Activated CD4-positive, alpha-beta memory T cell treated with anti-CD3 and anti-CD28 coated beads for 36 hours (primary cell): ENCODE measurements around the gene SNX12. TPM values are rescaled to one million over a fixed set of nuclear protein-coding genes. Genes with fewer than 3 reads are reported as not detected.

Experiments used
- CTCF ChIA-PET: fragments of 350-600 bp; sonication (Branson Sonifier 250); formaldehyde crosslinking; loops from one replicate; lab custom pipeline; 2021; ENCODE audit warnings: antibody characterized with exemption, inconsistent platforms; lab: Charles Lee
- POLR2A ChIA-PET: fragments of 350-600 bp; sonication (Branson Sonifier 250); formaldehyde crosslinking; loops from one replicate; lab custom pipeline; 2021; ENCODE audit warnings: antibody characterized with exemption; lab: Charles Lee
- DNase-seq: peaks from one replicate; pipeline ENCODE4 v3.0.0-alpha.2; 2020
- H3K27ac Mint-ChIP-seq: one replicate; pipeline ENCODE4 v1.8.0; 2021; ENCODE audit warnings: mixed read lengths
- H3K27me3 Mint-ChIP-seq: one replicate; pipeline ENCODE4 v1.8.0; 2021; ENCODE audit warnings: mixed read lengths
- H3K36me3 Mint-ChIP-seq: one replicate; pipeline ENCODE4 v1.8.0; 2021; ENCODE audit warnings: mixed read lengths
- H3K4me1 Mint-ChIP-seq: one replicate; pipeline ENCODE4 v1.8.0; 2021; ENCODE audit warnings: low read depth, mixed read lengths
- H3K4me3 Mint-ChIP-seq: one replicate; pipeline ENCODE4 v1.8.0; 2021; ENCODE audit warnings: mild to moderate bottlenecking, mixed read lengths
- H3K9me3 Mint-ChIP-seq: one replicate; pipeline ENCODE4 v1.8.0; 2021; ENCODE audit warnings: mixed read lengths
- intact Hi-C: fragments of 100-400 bp; cut with micrococcal nuclease; formaldehyde crosslinking; loops from one replicate; pipeline ENCODE4 v1.15.1; 2023
- total RNA-seq, 2 experiments: library from RNA; stranded (reverse); gene quantifications; one replicate each; pipeline ENCODE4 v1.2.3, GENCODE V29; 2021

The SNX12 gene
- total RNA-seq, 2 experiments from 2014 or later: 42.1 to 42.5 TPM

GRCh38 chrX:71095033-71095432 lies 26.9 kb upstream of the SNX12 start:
- ChIA-PET CTCF (interaction anchor here (0.6 kb wide), 1 partner anchor 485 kb away, joined by 3 read pairs; no protein-coding TSS in a partner anchor), POLR2A (no interaction called here)
- Mint-ChIP-seq H3K36me3 (no peaks in the 10 kb centered on the region), H3K27me3 (no peaks in the 10 kb centered on the region), H3K27ac (no peak overlapping the region), H3K4me1 (peaks cover 21% of the 10 kb centered on the region), H3K9me3 (no peaks in the 10 kb centered on the region), H3K4me3 (peak overlapping the region; percentile 84)
- intact Hi-C loops: loop anchor here (1.0 to 5.0 kb wide), 3 partner anchors 16 to 272 kb away; partner anchors contain the start of genes IL2RG, MED12 and TAF1
- DNase-seq: no peak

GRCh38 chrX:71091263-71091662 lies 23.1 kb upstream of the SNX12 start:
- no peak for DNase-seq
- POLR2A ChIA-PET: no interaction called here
- H3K9me3 Mint-ChIP-seq: no peaks in the 10 kb centered on the region
- CTCF ChIA-PET: no interaction called here
- H3K4me1 Mint-ChIP-seq: peaks cover 4% of the 10 kb centered on the region
- H3K4me3 Mint-ChIP-seq: no peak overlapping the region
- intact Hi-C loops: no loop called here
- H3K36me3 Mint-ChIP-seq: no peaks in the 10 kb centered on the region
- H3K27me3 Mint-ChIP-seq: no peaks in the 10 kb centered on the region
- H3K27ac Mint-ChIP-seq: no peak overlapping the region

- ChIA-PET POLR2A (no interaction called here), CTCF (no interaction called here)
- Mint-ChIP-seq H3K27me3 (no peaks in the 10 kb centered on the region), H3K36me3 (no peaks in the 10 kb centered on the region), H3K4me3 (no peak overlapping the region), H3K9me3 (no peaks in the 10 kb centered on the region), H3K27ac (no peak overlapping the region), H3K4me1 (peaks cover 9% of the 10 kb centered on the region)
- no peak for DNase-seq
- intact Hi-C loops: no loop called here
These were observed 17.8 kb upstream of the SNX12 start for GRCh38 chrX:71085900-71086299.

- ChIA-PET POLR2A (no interaction called here), CTCF (no interaction called here)
- Mint-ChIP-seq H3K36me3 (no peaks in the 10 kb centered on the region), H3K4me3 (no peak overlapping the region), H3K9me3 (no peaks in the 10 kb centered on the region), H3K27me3 (no peaks in the 10 kb centered on the region), H3K4me1 (peaks cover 9% of the 10 kb centered on the region), H3K27ac (no peak overlapping the region)
- intact Hi-C loops: no loop called here
- no peak for DNase-seq
These were observed 14.7 kb upstream of the SNX12 start for GRCh38 chrX:71082822-71083221.

- intact Hi-C loops: no loop called here
- DNase-seq: no peak
- no peaks in the 10 kb centered on the region for H3K27me3 Mint-ChIP-seq
- no peak overlapping the region for H3K27ac Mint-ChIP-seq
- ChIA-PET POLR2A (no interaction called here), CTCF (interaction anchor here (0.8 kb wide), 1 partner anchor 8 kb away, joined by 3 read pairs; no protein-coding TSS in a partner anchor)
- no peak overlapping the region for H3K4me3 Mint-ChIP-seq
- H3K36me3 Mint-ChIP-seq: no peaks in the 10 kb centered on the region
- H3K4me1 Mint-ChIP-seq: peaks cover 9% of the 10 kb centered on the region
- H3K9me3 Mint-ChIP-seq: no peaks in the 10 kb centered on the region
These were observed 14.1 kb upstream of the SNX12 start for GRCh38 chrX:71082124-71082647.

GRCh38 chrX:71081330-71082123 lies 13.4 kb upstream of the SNX12 start:
- POLR2A ChIA-PET: no interaction called here
- intact Hi-C loops: no loop called here
- no peaks in the 10 kb centered on the region for H3K9me3 Mint-ChIP-seq
- H3K4me1 Mint-ChIP-seq: peaks cover 9% of the 10 kb centered on the region
- CTCF ChIA-PET: interaction anchor here (0.8 kb wide), 1 partner anchor 9 kb away, joined by 3 read pairs; no protein-coding TSS in a partner anchor
- no peak overlapping the region for H3K27ac Mint-ChIP-seq
- H3K27me3 Mint-ChIP-seq: no peaks in the 10 kb centered on the region
- no peak overlapping the region for H3K4me3 Mint-ChIP-seq
- no peak for DNase-seq
- no peaks in the 10 kb centered on the region for H3K36me3 Mint-ChIP-seq

- ChIA-PET POLR2A (interaction anchor here (1.3 kb wide), 1 partner anchor 48 kb away, joined by 3 read pairs; the partner anchor contains the start of gene MED12), CTCF (no interaction called here)
- Mint-ChIP-seq H3K4me1 (peaks cover 9% of the 10 kb centered on the region), H3K27ac (peak overlapping the region; percentile 5), H3K27me3 (peaks cover 2% of the 10 kb centered on the region), H3K36me3 (peaks cover 2% of the 10 kb centered on the region), H3K4me3 (no peak overlapping the region), H3K9me3 (no peaks in the 10 kb centered on the region)
- no peak for DNase-seq
- intact Hi-C loops: no loop called here
These were observed 2.4 kb upstream of the SNX12 start for GRCh38 chrX:71070531-71070930.

GRCh38 chrX:71067712-71068043 lies 456 bp downstream of the SNX12 start:
- ChIA-PET CTCF (no interaction called here), POLR2A (interaction anchor here (1.0 to 1.5 kb wide), 4 partner anchors 9 to 298 kb away, joined by 4 to 8 read pairs (median 4); partner anchors contain the start of genes IL2RG, MED12 and TAF1)
- peak overlapping the region; percentile 95 for H3K4me3 Mint-ChIP-seq
- H3K27me3 Mint-ChIP-seq: no peaks in the 10 kb centered on the region
- no peaks in the 10 kb centered on the region for H3K9me3 Mint-ChIP-seq
- intact Hi-C loops: loop anchor here (1.0 to 2.0 kb wide), 7 partner anchors 14 to 299 kb away; partner anchors contain the start of genes IL2RG, MED12, TAF1 and ZMYM3
- DNase-seq: no peak
- H3K36me3 Mint-ChIP-seq: peaks cover 11% of the 10 kb centered on the region
- peaks cover 18% of the 10 kb centered on the region for H3K4me1 Mint-ChIP-seq
- peak overlapping the region; percentile 97 for H3K27ac Mint-ChIP-seq

- intact Hi-C loops: no loop called here
- H3K9me3 Mint-ChIP-seq: no peaks in the 10 kb centered on the region
- H3K4me3 Mint-ChIP-seq: peak overlapping the region; percentile 95
- H3K4me1 Mint-ChIP-seq: peaks cover 18% of the 10 kb centered on the region
- no peak for DNase-seq
- POLR2A ChIA-PET: interaction anchor here (1.4 to 1.5 kb wide), 2 partner anchors 44 to 299 kb away, joined by 4 to 8 read pairs; partner anchors contain the start of genes IL2RG and TAF1
- H3K36me3 Mint-ChIP-seq: peaks cover 13% of the 10 kb centered on the region
- CTCF ChIA-PET: no interaction called here
- H3K27ac Mint-ChIP-seq: peak overlapping the region; percentile 97
- no peaks in the 10 kb centered on the region for H3K27me3 Mint-ChIP-seq
These were observed 1.0 kb downstream of the SNX12 start for GRCh38 chrX:71067089-71067488.

- H3K27me3 Mint-ChIP-seq: no peaks in the 10 kb centered on the region
- no peak overlapping the region for H3K27ac Mint-ChIP-seq
- peaks cover 28% of the 10 kb centered on the region for H3K36me3 Mint-ChIP-seq
- H3K4me1 Mint-ChIP-seq: peaks cover 38% of the 10 kb centered on the region
- H3K9me3 Mint-ChIP-seq: no peaks in the 10 kb centered on the region
- H3K4me3 Mint-ChIP-seq: no peak overlapping the region
- DNase-seq: no peak
- CTCF ChIA-PET: no interaction called here
- intact Hi-C loops: no loop called here
- POLR2A ChIA-PET: no interaction called here
These were observed 8.0 kb downstream of the SNX12 start for GRCh38 chrX:71060127-71060526.

- Mint-ChIP-seq H3K27ac (peak overlapping the region; percentile 33), H3K36me3 (peaks cover 25% of the 10 kb centered on the region), H3K9me3 (no peaks in the 10 kb centered on the region), H3K4me3 (no peak overlapping the region), H3K4me1 (peaks cover 30% of the 10 kb centered on the region), H3K27me3 (no peaks in the 10 kb centered on the region)
- no peak for DNase-seq
- ChIA-PET CTCF (no interaction called here), POLR2A (interaction anchor here (1.2 kb wide), 1 partner anchor 10 kb away, joined by 4 read pairs; the partner anchor contains the start of gene SNX12)
- intact Hi-C loops: no loop called here
These were observed 10.1 kb downstream of the SNX12 start for GRCh38 chrX:71057848-71058530.

GRCh38 chrX:71056867-71057266 lies 11.3 kb downstream of the SNX12 start:
- Mint-ChIP-seq H3K27me3 (no peaks in the 10 kb centered on the region), H3K4me3 (no peak overlapping the region), H3K27ac (no peak overlapping the region), H3K9me3 (no peaks in the 10 kb centered on the region), H3K4me1 (peaks cover 30% of the 10 kb centered on the region), H3K36me3 (peaks cover 20% of the 10 kb centered on the region)
- POLR2A ChIA-PET: no interaction called here
- CTCF ChIA-PET: no interaction called here
- DNase-seq: no peak
- intact Hi-C loops: no loop called here
